Thoracic aorta (tissue), 2 donors: ENCODE data around the gene ANO1. TPM values are rescaled to one million over a fixed set of nuclear protein-coding genes. Genes with fewer than 3 reads are reported as not detected.

Experiments used
- ATAC-seq: fragments of 150-250 bp; one replicate; pipeline ENCODE4 v1.8.0; 2017; ENCODE audit warnings: low read depth; ENCODE audit not compliant: insufficient number of reproducible peaks, low FRiP score
- DNase-seq: peaks from one replicate; pipeline ENCODE4 v3.0.0-alpha.2; 2020; ENCODE audit warnings: low spot score
- H3K27ac ChIP-seq, 2 donors: fragments of 200-600 bp; sonication (generic); 1 replicate in 1 of 2; 2 replicates in 1 of 2; pipeline ENCODE4 v1.5.1; 2016; ENCODE audit warnings: mild to moderate bottlenecking in 2 of 2, moderate library complexity in 2 of 2
- H3K27me3 ChIP-seq: fragments of 200-600 bp; sonication (generic); replicated peaks from 2 replicates; pipeline ENCODE4 v1.6.0; 2016; ENCODE audit warnings: mild to moderate bottlenecking; ENCODE audit not compliant: insufficient read depth
- H3K36me3 ChIP-seq: fragments of 200-600 bp; sonication (generic); one replicate; pipeline ENCODE4 v1.5.1; 2016
- H3K4me1 ChIP-seq, 2 donors: fragments of 200-600 bp; sonication (generic); 1 replicate in 1 of 2; 2 replicates in 1 of 2; pipeline versions ENCODE4 v1.5.1 to v1.6.0; 2016; ENCODE audit warnings: low read depth in 2 of 2, mild to moderate bottlenecking in 1 of 2; ENCODE audit not compliant: control insufficient read depth in 1 of 2
- H3K4me3 ChIP-seq: fragments of 200-600 bp; sonication (generic); 2 replicates; pipeline ENCODE4 v1.5.1; 2016; ENCODE audit warnings: mild to moderate bottlenecking
- H3K9me3 ChIP-seq: fragments of 200-600 bp; sonication (generic); 2 replicates; pipeline ENCODE4 v1.5.1; 2016
- total RNA-seq, 2 donors: library from RNA; depleted of rRNA; stranded (reverse); fragments of >200 nt; gene quantifications; one replicate each; pipeline versions ENCODE4 v1.1.0 to v1.2.3, GENCODE V29; 2016
- TF ChIP-seq, protein P1 (sequence below): fragments of 200-600 bp; sonication (generic); IDR thresholded peaks from one replicate; pipeline ENCODE4 v1.5.1; 2019; ENCODE audit warnings: antibody characterized with exemption

Gene ANO1
- total RNA-seq, 2 donors from 2014 or later = 122 to 161 TPM

DNA sequence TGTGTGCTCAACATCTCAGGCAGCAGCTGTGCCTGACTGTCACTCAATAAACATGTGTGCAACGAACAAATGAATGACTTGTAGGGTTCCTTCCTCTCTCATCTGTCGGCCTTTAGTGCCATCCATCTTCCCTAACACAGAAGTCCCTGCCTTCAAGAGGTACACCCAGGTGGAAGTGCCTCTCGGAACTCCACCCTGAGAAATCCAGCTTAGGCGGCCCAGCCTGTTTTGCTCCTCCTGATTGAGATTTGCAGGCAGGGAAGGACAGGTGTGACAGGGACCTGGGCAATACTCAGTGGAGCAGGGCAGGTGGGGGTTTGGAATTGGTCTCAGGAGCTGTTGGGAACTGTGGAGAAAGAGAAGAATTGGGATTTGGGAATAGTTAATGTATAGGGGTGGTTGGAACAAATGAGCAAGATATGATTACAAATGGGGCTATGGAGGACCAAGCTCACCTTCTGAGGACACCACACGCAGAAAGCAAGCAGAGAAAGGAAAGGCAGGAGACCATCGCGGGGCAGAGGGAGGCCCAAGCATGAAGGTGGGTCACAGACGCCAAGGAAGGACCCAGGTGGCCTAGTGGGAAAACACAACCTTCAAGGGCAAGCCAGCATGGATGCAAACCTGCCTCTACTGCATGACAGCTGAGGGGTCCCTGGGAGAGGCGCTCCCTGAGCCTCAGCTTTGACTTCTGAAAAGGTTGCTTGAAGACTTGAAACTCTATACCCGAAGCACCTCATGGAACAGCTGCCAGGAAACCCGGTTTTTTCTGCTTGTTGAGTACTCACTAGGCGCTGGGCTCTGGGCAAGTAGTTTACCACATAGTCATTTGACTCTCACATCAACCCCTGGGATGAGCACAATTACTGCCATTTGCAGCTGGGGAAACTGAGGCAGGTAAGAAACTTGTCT is 40.9 kb upstream of the ANO1 start:
- TF ChIP-seq, protein P1, sequence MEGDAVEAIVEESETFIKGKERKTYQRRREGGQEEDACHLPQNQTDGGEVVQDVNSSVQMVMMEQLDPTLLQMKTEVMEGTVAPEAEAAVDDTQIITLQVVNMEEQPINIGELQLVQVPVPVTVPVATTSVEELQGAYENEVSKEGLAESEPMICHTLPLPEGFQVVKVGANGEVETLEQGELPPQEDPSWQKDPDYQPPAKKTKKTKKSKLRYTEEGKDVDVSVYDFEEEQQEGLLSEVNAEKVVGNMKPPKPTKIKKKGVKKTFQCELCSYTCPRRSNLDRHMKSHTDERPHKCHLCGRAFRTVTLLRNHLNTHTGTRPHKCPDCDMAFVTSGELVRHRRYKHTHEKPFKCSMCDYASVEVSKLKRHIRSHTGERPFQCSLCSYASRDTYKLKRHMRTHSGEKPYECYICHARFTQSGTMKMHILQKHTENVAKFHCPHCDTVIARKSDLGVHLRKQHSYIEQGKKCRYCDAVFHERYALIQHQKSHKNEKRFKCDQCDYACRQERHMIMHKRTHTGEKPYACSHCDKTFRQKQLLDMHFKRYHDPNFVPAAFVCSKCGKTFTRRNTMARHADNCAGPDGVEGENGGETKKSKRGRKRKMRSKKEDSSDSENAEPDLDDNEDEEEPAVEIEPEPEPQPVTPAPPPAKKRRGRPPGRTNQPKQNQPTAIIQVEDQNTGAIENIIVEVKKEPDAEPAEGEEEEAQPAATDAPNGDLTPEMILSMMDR = no peak
- Histone ChIP-seq H3K4me1 (no peaks in the 10 kb centered on the region), H3K27me3 (no peaks in the 10 kb centered on the region), H3K9me3 (peaks cover 4% of the 10 kb centered on the region), H3K36me3 (no peaks in the 10 kb centered on the region), H3K27ac (no peak overlapping the region), H3K4me3 (no peak overlapping the region)
- ATAC-seq = no peak
- no peak for DNase-seq

DNA sequence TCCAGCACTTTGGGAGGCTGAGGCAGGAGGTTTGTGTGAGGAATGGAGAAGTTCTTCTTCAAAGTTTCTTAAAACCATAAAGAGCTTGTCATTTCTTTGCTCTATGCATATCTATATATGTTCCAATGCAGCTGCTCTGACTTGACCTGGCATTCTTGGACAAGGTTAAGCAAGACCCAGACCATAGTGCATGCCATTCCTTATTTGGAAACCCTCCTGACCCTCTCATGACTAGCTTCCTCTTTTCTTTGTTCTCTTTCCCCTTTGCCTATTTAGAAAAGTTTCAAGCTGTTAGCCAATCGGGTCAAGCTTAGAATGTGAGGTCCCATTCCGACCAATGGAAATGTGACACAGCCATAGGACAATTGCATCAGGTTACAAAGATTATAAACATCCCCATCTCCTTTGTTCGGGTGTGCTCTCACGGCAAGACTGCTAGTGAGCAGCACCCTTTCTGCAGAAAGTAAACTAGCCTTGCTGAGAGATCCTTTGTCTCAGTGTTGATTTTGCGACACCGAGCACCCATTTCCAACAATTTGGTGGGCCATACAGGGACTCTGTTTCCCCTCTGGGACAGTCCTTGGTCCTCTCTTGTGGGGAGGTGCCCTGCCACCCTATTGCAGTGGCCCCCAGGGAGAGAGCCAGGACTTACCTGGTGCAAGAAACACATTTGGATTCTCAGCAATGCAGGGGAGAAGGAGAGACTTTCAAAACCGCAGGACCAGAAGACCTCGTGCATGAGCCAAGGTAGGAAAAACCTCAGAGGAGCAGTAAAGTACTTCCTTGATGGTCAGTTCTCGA is 39.9 kb upstream of the ANO1 start:
- H3K36me3 ChIP-seq = no peaks in the 10 kb centered on the region
- no peak overlapping the region for H3K4me3 ChIP-seq
- DNase-seq (no peak), ATAC-seq (no peak)
- H3K9me3 ChIP-seq = peaks cover 14% of the 10 kb centered on the region
- TF ChIP-seq, protein P1 = no peak
- no peaks in the 10 kb centered on the region for H3K4me1 ChIP-seq
- H3K27me3 ChIP-seq = no peaks in the 10 kb centered on the region
- H3K27ac ChIP-seq = no peak overlapping the region

DNA sequence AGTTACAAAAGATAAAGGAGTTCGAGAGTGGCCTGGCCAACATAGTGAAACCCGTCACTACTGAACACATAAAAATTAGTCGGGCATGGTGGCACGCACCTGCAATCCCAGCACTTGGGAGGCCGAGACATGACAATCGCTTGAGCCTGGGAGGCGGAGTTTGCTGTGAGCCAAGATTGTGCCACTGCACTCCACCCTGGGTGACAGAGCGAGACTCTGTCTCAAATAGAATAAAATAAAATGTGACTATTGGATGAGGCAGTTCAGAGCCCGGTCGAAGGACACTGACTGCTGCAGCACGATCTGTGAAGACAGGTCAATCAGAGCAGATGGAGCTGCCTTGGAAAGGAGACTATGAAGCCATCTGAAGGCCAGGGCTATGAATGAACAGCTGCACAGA is 37.7 kb upstream of the ANO1 start:
- no peak for ATAC-seq
- H3K9me3 ChIP-seq = peaks cover 21% of the 10 kb centered on the region
- no peaks in the 10 kb centered on the region for H3K4me1 ChIP-seq
- DNase-seq = no peak
- no peaks in the 10 kb centered on the region for H3K27me3 ChIP-seq
- TF ChIP-seq, protein P1 = no peak
- H3K27ac ChIP-seq = no peak overlapping the region
- H3K36me3 ChIP-seq = no peaks in the 10 kb centered on the region
- no peak overlapping the region for H3K4me3 ChIP-seq

DNA sequence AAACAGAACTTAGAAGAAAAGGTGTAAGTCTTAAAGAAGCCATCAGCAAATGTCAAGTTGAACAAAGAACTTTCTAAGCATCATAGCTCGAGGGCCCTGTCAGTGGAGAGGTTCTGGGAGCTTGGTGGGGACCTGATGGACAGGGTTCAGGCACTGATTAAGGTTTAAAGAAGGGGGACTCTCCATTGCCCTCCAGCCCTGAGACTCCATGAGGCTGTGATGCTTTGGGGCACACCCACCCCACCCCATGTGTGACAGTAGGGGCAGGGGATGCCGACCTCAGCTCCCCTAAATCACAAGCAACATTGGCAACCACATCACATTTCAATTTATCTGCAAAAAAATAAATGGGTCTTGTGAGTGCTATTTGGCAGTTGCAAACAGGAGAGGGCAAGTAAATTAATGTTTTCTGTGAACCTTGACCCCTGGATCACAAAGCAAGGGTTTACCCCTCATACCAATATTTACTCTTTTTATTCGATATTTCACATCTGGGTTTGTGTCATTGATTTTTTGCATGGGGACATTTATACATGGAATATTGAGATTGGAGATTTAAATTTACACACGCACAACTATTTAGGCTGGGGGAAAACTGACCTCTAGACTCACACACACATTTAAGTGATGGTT is 37.1 kb upstream of the ANO1 start:
- H3K4me3 ChIP-seq = no peak overlapping the region
- no peak overlapping the region for H3K27ac ChIP-seq
- H3K27me3 ChIP-seq = no peaks in the 10 kb centered on the region
- H3K4me1 ChIP-seq = no peaks in the 10 kb centered on the region
- ATAC-seq = no peak
- H3K36me3 ChIP-seq = no peaks in the 10 kb centered on the region
- TF ChIP-seq, protein P1 = no peak
- H3K9me3 ChIP-seq = peaks cover 21% of the 10 kb centered on the region
- DNase-seq = no peak

DNA sequence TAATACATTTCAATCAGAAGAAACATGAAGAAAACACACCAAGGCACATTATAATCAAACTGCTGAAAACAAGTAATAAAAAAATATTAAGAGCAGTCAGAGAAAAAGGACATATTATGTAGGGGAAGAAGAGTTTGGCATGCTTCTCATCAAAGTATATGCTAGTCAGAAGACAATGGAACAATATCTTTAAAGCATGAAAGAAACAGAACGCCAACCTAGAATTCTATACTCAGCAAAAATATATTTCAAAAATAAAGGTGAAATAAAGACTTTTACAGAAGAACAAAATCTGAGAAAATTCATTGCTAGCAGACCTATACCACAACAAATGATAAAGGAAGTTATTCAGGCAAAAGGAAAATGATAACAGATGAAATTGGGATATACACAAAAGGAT is 34.6 kb upstream of the ANO1 start:
- ATAC-seq = no peak
- TF ChIP-seq, protein P1 = no peak

More for the DNA sequence above, 34.6 kb upstream of the ANO1 start:
- no peaks in the 10 kb centered on the region for H3K36me3 ChIP-seq
- H3K4me3 ChIP-seq = no peak overlapping the region
- no peak overlapping the region for H3K27ac ChIP-seq
- DNase-seq = no peak
- H3K4me1 ChIP-seq = peaks cover 0 to 7% of the 10 kb centered on the region in 2 donors
- peaks cover 17% of the 10 kb centered on the region for H3K9me3 ChIP-seq
- no peaks in the 10 kb centered on the region for H3K27me3 ChIP-seq
